H1 (cell line): Measurements from ENCODE around the gene CHST4. TPM values are rescaled to one million over a fixed set of nuclear protein-coding genes. Genes with fewer than 3 reads are reported as not detected.

Source experiments
- CTCF ChIA-PET: fragments of 300-600 bp; sonication (Branson Sonifier 250); formaldehyde crosslinking; loops from one replicate; lab custom pipeline; 2021; ENCODE audit not compliant: partially characterized antibody; lab: Charles Lee
- POLR2A ChIA-PET: fragments of 300-600 bp; sonication (Branson Sonifier 250); formaldehyde crosslinking; loops from one replicate; lab custom pipeline; 2021; ENCODE audit warnings: inconsistent platforms; ENCODE audit not compliant: partially characterized antibody; lab: Charles Lee
- DNase-seq, 2 experiments: peaks; one replicate each; pipeline versions ENCODE4 v3.0.0 to v3.0.0-alpha.2; 2010 to 2022; ENCODE audit warnings: low spot score in 2 of 2, low read depth in 1 of 2, mixed read lengths in 1 of 2
- FAIRE-seq: peaks from 2 replicates; lab custom pipeline; 2011; peaks lifted over from hg19 to GRCh38; lab: Jason Lieb, UNC
- H2AFZ ChIP-seq: 2 replicates; pipeline ENCODE4 v1.8.1; 2012; ENCODE audit warnings: low read length, inconsistent platforms
- H2AK5ac ChIP-seq: 2 replicates; pipeline ENCODE4 v1.6.1; 2013; ENCODE audit warnings: low read depth, low read length
- H2BK120ac ChIP-seq: replicated peaks from 2 replicates; pipeline ENCODE3; 2013; ENCODE audit warnings: low read depth, low read length, inconsistent platforms
- H2BK12ac ChIP-seq: 2 replicates; pipeline ENCODE4 v1.6.1; 2013; ENCODE audit warnings: low read depth, low read length
- H2BK15ac ChIP-seq: 2 replicates; pipeline ENCODE4 v1.6.1; 2013; ENCODE audit warnings: low read length
- H2BK20ac ChIP-seq: 2 replicates; pipeline ENCODE4 v1.6.1; 2013; ENCODE audit warnings: low read length
- H2BK5ac ChIP-seq: 2 replicates; pipeline ENCODE4 v1.6.1; 2013; ENCODE audit warnings: low read depth, low read length
- H3K14ac ChIP-seq: 2 replicates; pipeline ENCODE4 v1.6.1; 2013; ENCODE audit warnings: inconsistent platforms; ENCODE audit not compliant: insufficient read length
- H3K18ac ChIP-seq: 2 replicates; pipeline ENCODE4 v1.6.1; 2013; ENCODE audit warnings: low read length; ENCODE audit errors: extremely low read depth
- H3K23ac ChIP-seq: 2 replicates; pipeline ENCODE4 v1.6.1; 2013; ENCODE audit warnings: inconsistent platforms; ENCODE audit not compliant: insufficient read length
- H3K23me2 ChIP-seq: 2 replicates; pipeline ENCODE4 v1.6.1; 2013; ENCODE audit warnings: low read depth, low read length
- H3K27ac ChIP-seq: 2 replicates; pipeline ENCODE4 v1.6.1; 2011; ENCODE audit warnings: low read depth, low read length, inconsistent platforms
- H3K27me3 ChIP-seq, 4 experiments: replicated peaks in 1 of 4; 1 replicate in 1 of 4; 2 replicates in 3 of 4; pipeline versions ENCODE4 v1.6.1 to v1.8.1; 2011 to 2013; ENCODE audit warnings: low read length in 3 of 4, mild to moderate bottlenecking in 3 of 4, inconsistent platforms in 2 of 4, mixed read lengths in 2 of 4, moderate library complexity in 1 of 4; ENCODE audit not compliant: control insufficient read depth in 3 of 4, insufficient read depth in 3 of 4; ENCODE audit errors: extremely low read depth in 1 of 4
- H3K36me3 ChIP-seq, 4 experiments: 2 replicates each; pipeline versions ENCODE4 v1.6.1 to v1.8.1; 2011 to 2013; ENCODE audit warnings: mild to moderate bottlenecking in 4 of 4, low read length in 3 of 4, moderate library complexity in 2 of 4, control low read depth in 1 of 4, inconsistent platforms in 1 of 4; ENCODE audit not compliant: insufficient read depth in 4 of 4, control insufficient read depth in 2 of 4
- H3K4ac ChIP-seq: replicated peaks from 2 replicates; pipeline ENCODE3; 2013; ENCODE audit warnings: low read length, low read depth, mixed read lengths, inconsistent platforms; ENCODE audit not compliant: insufficient read length
- H3K4me1 ChIP-seq, 4 experiments: replicated peaks in 1 of 4; 1 replicate in 1 of 4; 2 replicates in 3 of 4; pipeline versions ENCODE4 v1.6.1 to v1.8.1; 2011 to 2013; ENCODE audit warnings: low read length in 3 of 4, inconsistent platforms in 2 of 4, mixed read lengths in 1 of 4; ENCODE audit not compliant: insufficient read depth in 4 of 4, control insufficient read depth in 3 of 4
- H3K4me2 ChIP-seq, 2 experiments: 2 replicates each; pipeline versions ENCODE4 v1.6.1 to v1.8.1; 2011 to 2013; ENCODE audit warnings: low read depth in 2 of 2, low read length in 2 of 2, control low read depth in 1 of 2, inconsistent platforms in 1 of 2, mild to moderate bottlenecking in 1 of 2; ENCODE audit not compliant: insufficient read depth in 1 of 2
- H3K4me3 ChIP-seq, 4 experiments: fragments of 200-600, 300-600 bp in 1 of 4; sonication (generic), shearing (Covaris generic), sonication (Bioruptor Twin) in 1 of 4; 2 replicates each; pipeline versions ENCODE4 v1.5.1 to v1.8.1; 2011 to 2016; ENCODE audit warnings: low read length in 4 of 4, low read depth in 3 of 4, control low read depth in 2 of 4, inconsistent platforms in 2 of 4, mild to moderate bottlenecking in 2 of 4, mixed read lengths in 1 of 4, moderate library complexity in 1 of 4; ENCODE audit not compliant: insufficient read depth in 2 of 4; ENCODE audit errors: extremely low read depth in 1 of 4
- H3K56ac ChIP-seq: replicated peaks from 2 replicates; pipeline ENCODE3; 2013; ENCODE audit warnings: low read depth, mild to moderate bottlenecking, mixed read lengths, low read length, inconsistent platforms; ENCODE audit not compliant: insufficient read length
- H3K79me1 ChIP-seq: 2 replicates; pipeline ENCODE4 v1.6.1; 2013; ENCODE audit warnings: low read depth, low read length, control low read depth
- H3K79me2 ChIP-seq, 2 experiments: 2 replicates each; pipeline versions ENCODE4 v1.6.1 to v1.8.1; 2012 to 2013; ENCODE audit warnings: low read length in 2 of 2, mild to moderate bottlenecking in 2 of 2, inconsistent platforms in 1 of 2; ENCODE audit not compliant: insufficient read depth in 2 of 2, control insufficient read depth in 1 of 2
- H3K9ac ChIP-seq, 4 experiments: replicated peaks in 1 of 4; 1 replicate in 1 of 4; 2 replicates in 3 of 4; pipeline versions ENCODE4 v1.6.1 to v1.8.1; 2011 to 2013; ENCODE audit warnings: low read depth in 3 of 4, low read length in 3 of 4, control low read depth in 2 of 4, mild to moderate bottlenecking in 2 of 4, moderate library complexity in 2 of 4, inconsistent platforms in 1 of 4; ENCODE audit errors: extremely low read depth in 1 of 4
- H3K9me3 ChIP-seq, 2 experiments: 2 replicates each; pipeline versions ENCODE4 v1.6.1 to v1.8.1; 2012 to 2013; ENCODE audit warnings: mild to moderate bottlenecking in 2 of 2, moderate library complexity in 2 of 2, control low read depth in 1 of 2, inconsistent platforms in 1 of 2, low read depth in 1 of 2, low read length in 1 of 2, mixed read lengths in 1 of 2; ENCODE audit not compliant: insufficient read depth in 2 of 2
- H4K20me1 ChIP-seq, 2 experiments: replicated peaks in 1 of 2; 2 replicates each; pipeline versions ENCODE3 to v1.8.1; 2011 to 2013; ENCODE audit warnings: inconsistent platforms in 2 of 2, low read length in 2 of 2, mild to moderate bottlenecking in 1 of 2; ENCODE audit not compliant: insufficient read depth in 2 of 2, control insufficient read depth in 1 of 2
- H4K5ac ChIP-seq: 2 replicates; pipeline ENCODE4 v1.6.1; 2013; ENCODE audit warnings: low read length, low read depth, mixed read lengths, inconsistent platforms; ENCODE audit not compliant: insufficient read length
- H4K8ac ChIP-seq: 2 replicates; pipeline ENCODE4 v1.8.0; 2013; ENCODE audit warnings: mild to moderate bottlenecking, moderate library complexity, low read length, inconsistent platforms; ENCODE audit not compliant: insufficient read depth; ENCODE audit errors: extremely low read depth
- H4K91ac ChIP-seq: replicated peaks from 2 replicates; pipeline ENCODE3; 2013; ENCODE audit warnings: low read length, mixed read lengths, inconsistent platforms; ENCODE audit not compliant: insufficient read length
- CTCF ChIP-seq, 3 experiments: IDR thresholded peaks; 1 replicate in 2 of 3; 2 replicates in 1 of 3; pipeline versions ENCODE4 v1.5.1 to v1.6.1; 2011; ENCODE audit warnings: low read length in 3 of 3, mild to moderate bottlenecking in 3 of 3, inconsistent platforms in 2 of 3, low read depth in 1 of 3, moderate library complexity in 1 of 3; ENCODE audit not compliant: insufficient read depth in 1 of 3; ENCODE audit errors: control extremely low read depth in 1 of 3
- POLR2AphosphoS5 ChIP-seq: IDR thresholded peaks from 2 replicates; pipeline ENCODE4 v1.6.1; 2011; ENCODE audit warnings: low read depth, low read length
- RAD21 ChIP-seq, 2 experiments: IDR thresholded peaks in 1 of 2; conservative IDR thresholded peaks in 1 of 2; 2 replicates each; pipeline ENCODE4 v1.6.1; 2011; ENCODE audit warnings: low read depth in 2 of 2, low read length in 2 of 2, improper control_type of control experiment in 1 of 2, inconsistent platforms in 1 of 2, mild to moderate bottlenecking in 1 of 2, moderate library complexity in 1 of 2
- WGBS, 2 experiments: shearing (Covaris generic) in 1 of 2; methylation state at CpG; one replicate each; pipeline versions ENCODE4 v1.1.6 to v1.1.7; 2013 to 2015; ENCODE audit warnings: low lambda C conversion rate in 2 of 2, mixed read lengths in 2 of 2, inconsistent platforms in 1 of 2, low coverage in 1 of 2, missing lambda C conversion rate in 1 of 2; ENCODE audit not compliant: insufficient replicate concordance in 2 of 2, insufficient coverage in 1 of 2, insufficient read length in 1 of 2; ENCODE audit errors: extremely low coverage in 1 of 2, missing lambda C conversion rate in 1 of 2; 5-methylcytosine and 5-hydroxymethylcytosine counted together
- polyA plus RNA-seq, 7 experiments: library from polyadenylated mRNA; depleted of rRNA in 3 of 7; stranded (reverse) in 5 of 7; unstranded in 2 of 7; fragments of >200 nt in 5 of 7; fragments of 200-250 nt in 2 of 7; gene quantifications; 1 replicate in 5 of 7; 2 replicates in 1 of 7; 4 replicates in 1 of 7; pipeline versions ENCODE4 v1.2.1 to v1.2.3, GENCODE V29; 2011 to 2013; ENCODE audit warnings: missing spikeins in 2 of 7, mixed read lengths in 2 of 7
- total RNA-seq: library from RNA; stranded (reverse); fragmentation: NEBNext Ultra II Directional; extraction: Animal tissue kit (Norgen Biotek cat#: 25700); gene quantifications from 2 replicates; pipeline ENCODE4 v1.2.1, GENCODE V29; 2021
- TF ChIP-seq, protein P1 (sequence below): IDR thresholded peaks from 2 replicates; pipeline ENCODE4 v1.6.1; 2012; ENCODE audit warnings: low read length, inconsistent platforms

The CHST4 gene
- total and polyA plus RNA-seq, 2 of the 8 experiments (the other 6 are each of a cell fraction or from before 2014, with no cell fraction given), result 12.1 to 14.6 TPM

GRCh38 chr16:71552698-71553503, 26.7 kb downstream of the CHST4 start:
- no peaks in the 10 kb centered on the region for H3K79me2 ChIP-seq
- H3K18ac ChIP-seq, result no peak overlapping the region
- H3K9ac ChIP-seq, result no peak overlapping the region
- no peak overlapping the region for H2AK5ac ChIP-seq
- no peak overlapping the region for H2BK15ac ChIP-seq
- DNase-seq, result no peak
- H3K56ac ChIP-seq, result no peak overlapping the region
- H3K4me2 ChIP-seq, result no peak overlapping the region
- WGBS, 2 experiments, result 45% methylated on average over 6 of the region's 6 CpGs; no CpG with 5 or more reads in 1 of the 2 experiments
- no peak overlapping the region for H3K27ac ChIP-seq
- no peaks in the 10 kb centered on the region for H3K23me2 ChIP-seq
- TF ChIP-seq CTCF (IDR thresholded peaks at IDR 0.05; ENCODE audit: control extremely low read depth in 1 of 3, insufficient read depth in 1 of 3, low read depth in 1 of 3, low read length in 3 of 3) (peak; percentile 5 to 64 (median 57)), POLR2AphosphoS5 (no peak), RAD21 (IDR thresholded peaks at IDR 0.05 in 1 of 2, conservative IDR thresholded peaks at IDR 0.05 in 1 of 2; ENCODE audit: low read depth in 2 of 2, low read length in 2 of 2) (peak; percentile 62 to 72)
- TF ChIP-seq, protein P1, sequence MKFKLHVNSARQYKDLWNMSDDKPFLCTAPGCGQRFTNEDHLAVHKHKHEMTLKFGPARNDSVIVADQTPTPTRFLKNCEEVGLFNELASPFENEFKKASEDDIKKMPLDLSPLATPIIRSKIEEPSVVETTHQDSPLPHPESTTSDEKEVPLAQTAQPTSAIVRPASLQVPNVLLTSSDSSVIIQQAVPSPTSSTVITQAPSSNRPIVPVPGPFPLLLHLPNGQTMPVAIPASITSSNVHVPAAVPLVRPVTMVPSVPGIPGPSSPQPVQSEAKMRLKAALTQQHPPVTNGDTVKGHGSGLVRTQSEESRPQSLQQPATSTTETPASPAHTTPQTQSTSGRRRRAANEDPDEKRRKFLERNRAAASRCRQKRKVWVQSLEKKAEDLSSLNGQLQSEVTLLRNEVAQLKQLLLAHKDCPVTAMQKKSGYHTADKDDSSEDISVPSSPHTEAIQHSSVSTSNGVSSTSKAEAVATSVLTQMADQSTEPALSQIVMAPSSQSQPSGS, result no peak
- no peaks in the 10 kb centered on the region for H3K27me3 ChIP-seq
- no peak overlapping the region for H3K4me3 ChIP-seq
- H3K9me3 ChIP-seq, result no peaks in the 10 kb centered on the region
- no peak overlapping the region for H2AFZ ChIP-seq
- H4K5ac ChIP-seq, result no peak overlapping the region
- H3K14ac ChIP-seq, result no peak overlapping the region
- no peak overlapping the region for H2BK5ac ChIP-seq
- H2BK12ac ChIP-seq, result no peak overlapping the region
- no peak overlapping the region for H2BK120ac ChIP-seq
- FAIRE-seq, result peak; percentile 58
- H4K8ac ChIP-seq, result no peak overlapping the region
- ChIA-PET POLR2A (interaction anchor here (1.2 kb wide), 1 partner anchor 10 kb away, joined by 5 read pairs; no protein-coding TSS in a partner anchor), CTCF (interaction anchor here (0.8 to 4.4 kb wide), 19 partner anchors 9 to 243 kb away, joined by 3 to 29 read pairs (median 4); partner anchors contain the start of genes TAT and ZNF19)
- H4K20me1 ChIP-seq, result no peaks in the 10 kb centered on the region
- H3K4me1 ChIP-seq, result no peaks in the 10 kb centered on the region
- H2BK20ac ChIP-seq, result no peak overlapping the region
- no peaks in the 10 kb centered on the region for H3K36me3 ChIP-seq
- no peak overlapping the region for H3K4ac ChIP-seq
- H4K91ac ChIP-seq, result no peak overlapping the region
- H3K23ac ChIP-seq, result no peak overlapping the region
- no peaks in the 10 kb centered on the region for H3K79me1 ChIP-seq
